HG03521 (cell line): ENCODE measurements around the gene TAF1A.
"Not testable (repeated sequence)": the region's sequence is repeated elsewhere in the genome, so short reads cannot be mapped to it uniquely, and the experiment has no call there.

Source experiments
- ATAC-seq: cut with Tn5 transposase; IDR thresholded peaks from one replicate; pipeline ENCODE4 v1.9.1; 2021; ENCODE audit warnings: mild to moderate bottlenecking, moderate library complexity; ENCODE audit not compliant: unreplicated experiment

TAF1A gene

DNA sequence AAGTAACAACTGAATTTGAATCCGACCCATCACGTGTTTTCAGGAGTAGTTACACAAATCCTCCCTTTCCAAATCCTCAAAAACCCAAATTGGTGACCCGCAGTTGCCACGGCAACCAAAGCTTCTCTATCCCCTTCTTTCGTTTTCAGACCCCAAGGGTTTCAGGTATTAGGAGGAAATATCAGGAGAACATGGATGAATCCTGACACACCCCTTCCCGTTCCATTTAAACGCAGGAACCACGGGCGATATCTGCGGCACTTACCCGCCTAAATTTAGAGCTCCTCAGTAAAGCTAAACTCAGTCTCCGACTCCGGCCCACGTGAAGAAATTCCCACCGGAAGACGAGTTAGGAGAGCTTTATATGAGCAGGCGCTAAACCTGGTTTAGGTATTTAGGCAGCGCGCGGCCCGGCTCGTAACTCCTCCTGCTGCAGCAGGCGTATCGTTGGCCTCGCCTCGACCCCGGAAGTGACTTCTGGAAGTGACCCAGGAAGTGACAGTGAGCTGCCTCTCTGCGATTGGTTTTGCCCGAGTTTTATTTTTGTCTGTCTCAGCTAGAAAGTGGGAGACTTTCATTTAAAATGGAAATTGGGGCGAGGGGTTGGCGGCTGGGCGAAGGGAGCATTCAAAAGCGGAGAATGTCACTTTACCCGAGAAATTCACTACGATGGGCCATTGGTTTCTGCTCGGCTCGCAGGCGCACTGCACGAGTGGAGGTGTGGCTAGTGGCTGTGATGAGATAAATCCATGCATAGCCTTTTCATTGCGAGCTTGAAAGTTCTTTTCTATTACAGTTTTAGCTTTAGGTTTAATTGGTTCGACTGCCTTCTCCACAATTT is at the start of gene TAF1A:
TSS of gene TAF1A (minus strand) at position 472 of the 841 bp plus-strand sequence.
- peak; percentile 100 for ATAC-seq

- peak; percentile 52 for ATAC-seq
Measured at GRCh38 chr1:222634180-222635013, 44.7 kb upstream of the TAF1A start.

DNA sequence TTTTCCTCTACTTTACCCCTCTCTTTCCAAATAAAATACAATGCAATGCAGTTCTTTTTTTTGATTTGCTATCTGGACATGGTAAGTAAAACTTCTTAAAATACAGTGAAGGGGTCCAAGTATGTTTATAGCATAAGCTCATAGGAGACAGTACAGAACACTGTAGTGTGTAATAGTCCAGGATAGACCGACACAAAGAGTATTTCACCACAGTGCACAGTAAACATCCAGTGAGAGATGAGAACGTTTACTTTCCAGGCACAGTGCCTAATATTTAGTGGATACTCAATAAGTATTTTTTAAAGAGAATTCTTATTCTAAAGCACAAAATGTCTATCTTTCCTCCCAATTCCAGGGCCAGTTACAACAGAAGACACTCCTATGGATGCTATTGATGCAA is 43.0 kb upstream of the TAF1A start:
- ATAC-seq, result no peak

DNA sequence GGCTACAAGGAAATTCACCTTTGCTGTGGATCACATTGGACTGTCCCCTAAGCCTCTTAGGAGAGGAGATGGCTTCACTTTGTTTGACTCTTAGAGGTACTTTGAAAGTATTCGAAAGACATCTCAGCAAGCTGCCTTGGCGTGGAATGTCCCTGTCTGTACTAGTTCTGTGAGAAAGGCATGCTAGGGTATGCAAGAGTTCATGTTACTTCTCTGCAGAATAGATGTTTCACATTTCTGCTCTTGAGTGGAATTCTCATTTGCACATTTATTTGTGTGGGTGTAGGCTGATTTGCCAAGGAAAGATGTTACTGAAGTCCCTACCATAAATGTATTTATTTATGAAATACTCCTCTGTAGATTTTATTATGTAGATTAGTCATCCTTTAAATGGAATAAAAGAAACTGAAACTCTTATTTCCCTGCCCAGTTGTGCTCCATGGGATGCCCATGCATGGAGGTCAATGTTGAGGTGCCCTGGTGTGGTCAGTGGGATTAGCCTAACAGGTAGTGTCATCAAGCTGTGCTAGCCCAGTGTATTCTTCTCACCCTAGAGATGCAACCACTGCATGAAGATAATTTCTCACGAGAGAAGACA is 42.0 kb upstream of the TAF1A start:
- no peak for ATAC-seq

GRCh38 chr1:222629921-222630535 is 40.3 kb upstream of the TAF1A start:
- ATAC-seq, result no peak

- ATAC-seq, result no peak
Measured at GRCh38 chr1:222627232-222627631, 37.5 kb upstream of the TAF1A start.

- no peak for ATAC-seq
Measured at GRCh38 chr1:222624214-222624613, 34.5 kb upstream of the TAF1A start.

DNA sequence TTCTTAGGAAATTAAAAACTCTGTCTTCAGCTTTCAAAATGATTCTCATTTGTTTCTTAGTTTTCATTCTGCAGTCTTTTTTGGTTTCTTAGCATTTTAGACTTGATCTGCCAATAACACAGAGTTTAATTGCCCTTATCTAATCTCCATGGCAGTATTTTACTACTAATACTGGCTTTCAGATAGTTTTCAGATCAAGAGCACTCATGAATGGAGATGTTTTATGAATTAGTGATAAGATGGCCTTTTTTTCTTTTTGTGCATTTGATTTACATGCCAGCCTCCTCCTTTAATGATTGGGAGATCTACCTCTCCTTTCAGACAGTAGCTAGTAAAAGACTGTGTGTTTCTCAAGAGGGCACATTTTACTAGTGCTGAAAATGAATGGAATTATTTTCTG is 33.7 kb upstream of the TAF1A start:
- ATAC-seq, result no peak

GRCh38 chr1:222622765-222623164 is 33.0 kb upstream of the TAF1A start:
- ATAC-seq, result no peak

GRCh38 chr1:222620566-222620965 is 30.8 kb upstream of the TAF1A start:
- peak; percentile 28 for ATAC-seq

GRCh38 chr1:222618880-222619596 is 29.3 kb upstream of the TAF1A start:
- ATAC-seq, result no peak

- peak; percentile 59 for ATAC-seq
Measured at GRCh38 chr1:222618001-222618879, 28.5 kb upstream of the TAF1A start, which contains the start of gene MIA3. MIA3 (plus strand) TSS chr1:222618097; CDS start chr1:222618111, 14 bp downstream.

DNA sequence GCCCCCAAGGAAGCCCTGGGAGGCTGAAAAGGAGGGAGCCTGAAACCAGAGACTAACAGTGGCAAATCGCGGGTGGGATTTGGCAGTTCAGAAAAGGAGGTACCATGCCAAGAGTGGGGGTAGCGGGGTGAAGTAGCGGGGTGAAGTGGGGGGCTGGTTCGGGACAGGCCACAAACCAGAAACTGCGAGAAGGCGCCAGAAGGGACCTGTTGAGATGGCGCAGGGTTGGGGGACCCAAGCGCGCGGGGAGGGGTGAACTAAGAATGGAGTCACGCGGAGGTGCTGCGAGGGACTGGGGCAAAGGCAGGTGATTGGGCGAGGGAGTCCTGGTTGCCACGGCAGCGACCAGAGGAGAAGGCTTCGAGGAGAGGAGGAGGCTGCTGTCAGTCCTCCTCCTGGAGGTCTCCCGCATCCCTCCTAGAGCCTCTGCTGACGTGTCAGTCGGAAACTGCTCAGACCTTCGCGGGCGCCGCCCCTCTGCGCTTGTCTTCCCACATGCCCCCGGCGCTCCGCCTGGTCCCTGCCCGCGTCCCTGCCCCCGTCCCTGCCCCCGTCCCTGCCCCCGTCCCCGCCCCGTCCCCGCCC is 27.7 kb upstream of the TAF1A start:
- peak; percentile 81 for ATAC-seq

- no peak for ATAC-seq
Measured at GRCh38 chr1:222616525-222616924, 26.8 kb upstream of the TAF1A start.

- no peak for ATAC-seq
Measured at GRCh38 chr1:222613627-222614026, 23.9 kb upstream of the TAF1A start.

GRCh38 chr1:222610728-222611127 is 21.0 kb upstream of the TAF1A start:
- ATAC-seq, result no peak

DNA sequence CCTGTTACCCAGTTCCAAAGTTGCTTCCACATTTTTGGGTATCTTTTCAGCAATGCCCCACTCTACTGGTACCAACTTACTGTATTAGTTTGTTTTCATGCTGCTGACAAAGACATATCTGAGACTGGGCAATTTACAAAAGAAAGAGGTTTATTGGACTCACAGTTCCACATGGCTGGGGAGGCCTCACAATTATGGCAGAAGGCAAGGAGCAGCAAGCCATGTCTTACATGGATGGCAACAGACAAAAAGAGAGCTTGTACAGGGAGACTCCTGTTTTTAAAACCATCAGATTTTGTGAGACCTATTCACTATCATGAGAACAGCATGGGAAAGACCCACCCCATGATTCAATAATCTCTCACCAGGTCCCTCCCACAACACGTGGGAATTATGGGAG is 19.4 kb upstream of the TAF1A start:
- ATAC-seq, result not testable (repeated sequence)

- no peak for ATAC-seq
Measured at GRCh38 chr1:222606757-222607156, 17.0 kb upstream of the TAF1A start.

GRCh38 chr1:222601257-222601656 is 11.5 kb upstream of the TAF1A start:
- ATAC-seq, result no peak
